GM19193 (cell line): ENCODE data around the gene ZNF775.
A peak's percentile ranks its signal among the peaks of the same experiment; 100 is the strongest.

Experiments
- POLR2A ChIP-seq: IDR thresholded peaks from 4 replicates; pipeline ENCODE4 v1.6.1; 2011; ENCODE audit not compliant: insufficient read depth, insufficient read length; ENCODE audit errors: extremely low read depth

Gene ZNF775

DNA sequence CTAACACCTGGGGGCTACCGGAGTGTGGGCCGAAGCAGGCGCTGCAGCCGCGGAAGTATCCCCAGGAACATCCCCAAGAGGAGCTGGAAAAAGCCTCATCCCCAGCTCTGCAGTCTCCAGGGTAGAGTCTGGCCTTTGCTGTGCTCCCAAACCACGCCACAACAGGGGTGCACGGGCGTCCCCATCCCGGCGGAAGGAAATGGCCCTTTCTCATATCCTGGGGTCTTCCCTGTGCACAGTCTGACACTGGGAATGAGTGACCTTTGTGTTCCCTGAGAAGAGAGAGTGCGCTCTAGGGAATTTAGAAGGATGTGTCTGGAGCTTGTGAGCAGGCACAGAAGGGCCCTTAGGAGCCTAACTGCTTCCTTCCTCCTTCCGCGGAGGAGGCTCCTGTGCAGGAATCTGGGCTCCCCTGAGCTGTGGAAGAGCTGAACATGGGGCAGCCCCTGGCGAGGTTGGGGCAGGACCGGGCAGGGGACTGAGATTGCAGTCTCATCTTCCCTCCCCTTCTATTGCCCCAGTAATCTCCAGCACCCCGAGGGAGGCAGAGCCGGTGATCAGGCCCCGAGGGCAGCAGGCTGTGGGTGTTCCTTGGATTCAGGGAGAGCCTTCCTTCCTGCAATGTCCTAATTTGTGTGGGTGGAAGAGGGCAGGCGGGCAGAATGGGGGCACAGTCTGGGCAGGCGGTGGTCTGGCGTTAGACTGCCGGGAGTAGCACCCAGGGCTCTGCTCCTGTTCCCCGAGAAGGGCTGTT, 9.2 kb upstream of the ZNF775 start:
- no peak for TF ChIP-seq POLR2A

DNA sequence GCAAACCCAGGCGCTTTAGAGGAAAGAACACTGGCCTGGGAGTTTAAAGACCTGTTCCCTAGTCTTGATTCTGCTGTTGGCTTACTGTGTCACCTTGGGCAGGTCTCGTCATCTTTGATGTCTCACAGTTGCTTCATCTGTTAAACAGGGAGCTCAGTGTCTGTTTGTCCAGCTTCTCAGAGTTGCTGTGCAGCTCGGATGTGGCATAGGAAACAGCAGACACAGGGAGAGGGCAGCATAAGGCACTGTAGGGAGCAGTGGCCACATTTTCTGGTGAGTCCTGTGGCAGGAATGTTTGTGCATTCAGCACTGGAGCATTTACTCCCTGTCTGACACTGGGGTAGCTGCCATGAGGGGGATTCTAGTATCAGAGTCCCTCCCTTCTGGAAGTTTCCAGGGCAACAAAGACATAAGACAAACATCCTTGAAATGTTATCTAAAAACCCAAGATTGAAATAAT, 8.5 kb upstream of the ZNF775 start:
- no peak for TF ChIP-seq POLR2A

DNA sequence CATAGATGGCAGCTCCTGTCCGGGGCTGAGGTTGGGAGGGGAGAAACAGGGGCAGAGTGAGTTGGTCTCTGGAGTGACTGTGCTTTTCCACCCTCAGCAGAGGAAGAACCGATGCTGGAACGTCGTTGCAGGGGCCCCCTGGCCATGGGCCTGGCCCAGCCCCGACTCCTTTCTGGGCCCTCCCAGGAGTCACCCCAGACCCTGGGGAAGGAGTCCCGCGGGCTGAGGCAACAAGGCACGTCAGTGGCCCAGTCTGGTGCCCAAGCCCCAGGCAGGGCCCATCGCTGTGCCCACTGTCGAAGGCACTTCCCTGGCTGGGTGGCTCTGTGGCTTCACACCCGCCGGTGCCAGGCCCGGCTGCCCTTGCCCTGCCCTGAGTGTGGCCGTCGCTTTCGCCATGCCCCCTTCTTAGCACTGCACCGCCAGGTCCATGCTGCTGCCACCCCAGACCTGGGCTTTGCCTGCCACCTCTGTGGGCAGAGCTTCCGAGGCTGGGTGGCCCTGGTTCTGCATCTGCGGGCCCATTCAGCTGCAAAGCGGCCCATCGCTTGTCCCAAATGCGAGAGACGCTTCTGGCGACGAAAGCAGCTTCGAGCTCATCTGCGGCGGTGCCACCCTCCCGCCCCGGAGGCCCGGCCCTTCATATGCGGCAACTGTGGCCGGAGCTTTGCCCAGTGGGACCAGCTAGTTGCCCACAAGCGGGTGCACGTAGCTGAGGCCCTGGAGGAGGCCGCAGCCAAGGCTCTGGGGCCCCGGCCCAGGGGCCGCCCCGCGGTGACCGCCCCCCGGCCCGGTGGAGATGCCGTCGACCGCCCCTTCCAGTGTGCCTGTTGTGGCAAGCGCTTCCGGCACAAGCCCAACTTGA, 7.8 kb upstream of the ZNF775 start:
- TF ChIP-seq POLR2A, result no peak

DNA sequence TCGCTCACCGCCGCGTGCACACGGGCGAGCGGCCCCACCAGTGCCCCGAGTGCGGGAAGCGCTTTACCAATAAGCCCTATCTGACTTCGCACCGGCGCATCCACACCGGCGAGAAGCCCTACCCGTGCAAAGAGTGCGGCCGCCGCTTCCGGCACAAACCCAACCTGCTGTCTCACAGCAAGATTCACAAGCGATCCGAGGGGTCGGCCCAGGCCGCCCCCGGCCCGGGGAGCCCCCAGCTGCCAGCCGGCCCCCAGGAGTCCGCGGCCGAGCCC, 7.2 kb upstream of the ZNF775 start:
- TF ChIP-seq POLR2A, result no peak

DNA sequence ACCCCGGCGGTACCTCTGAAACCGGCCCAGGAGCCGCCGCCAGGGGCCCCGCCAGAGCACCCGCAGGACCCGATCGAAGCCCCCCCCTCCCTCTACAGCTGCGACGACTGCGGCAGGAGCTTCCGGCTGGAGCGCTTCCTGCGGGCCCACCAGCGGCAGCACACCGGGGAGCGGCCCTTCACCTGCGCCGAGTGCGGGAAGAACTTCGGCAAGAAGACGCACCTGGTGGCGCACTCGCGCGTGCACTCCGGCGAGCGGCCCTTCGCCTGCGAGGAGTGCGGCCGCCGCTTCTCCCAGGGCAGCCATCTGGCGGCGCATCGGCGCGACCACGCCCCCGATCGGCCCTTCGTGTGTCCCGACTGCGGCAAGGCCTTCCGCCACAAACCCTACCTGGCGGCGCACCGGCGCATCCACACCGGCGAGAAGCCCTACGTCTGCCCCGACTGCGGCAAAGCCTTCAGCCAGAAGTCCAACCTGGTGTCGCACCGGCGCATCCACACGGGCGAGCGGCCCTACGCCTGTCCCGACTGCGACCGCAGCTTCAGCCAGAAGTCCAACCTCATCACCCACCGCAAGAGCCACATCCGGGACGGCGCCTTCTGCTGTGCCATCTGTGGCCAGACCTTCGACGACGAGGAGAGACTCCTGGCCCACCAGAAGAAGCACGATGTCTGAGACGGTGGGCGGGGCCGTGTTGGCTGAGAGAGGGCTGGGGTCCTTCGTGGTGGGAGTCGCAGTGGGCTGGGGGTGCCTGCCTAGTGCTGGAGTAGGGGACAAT, 6.7 kb upstream of the ZNF775 start:
- no peak for TF ChIP-seq POLR2A

DNA sequence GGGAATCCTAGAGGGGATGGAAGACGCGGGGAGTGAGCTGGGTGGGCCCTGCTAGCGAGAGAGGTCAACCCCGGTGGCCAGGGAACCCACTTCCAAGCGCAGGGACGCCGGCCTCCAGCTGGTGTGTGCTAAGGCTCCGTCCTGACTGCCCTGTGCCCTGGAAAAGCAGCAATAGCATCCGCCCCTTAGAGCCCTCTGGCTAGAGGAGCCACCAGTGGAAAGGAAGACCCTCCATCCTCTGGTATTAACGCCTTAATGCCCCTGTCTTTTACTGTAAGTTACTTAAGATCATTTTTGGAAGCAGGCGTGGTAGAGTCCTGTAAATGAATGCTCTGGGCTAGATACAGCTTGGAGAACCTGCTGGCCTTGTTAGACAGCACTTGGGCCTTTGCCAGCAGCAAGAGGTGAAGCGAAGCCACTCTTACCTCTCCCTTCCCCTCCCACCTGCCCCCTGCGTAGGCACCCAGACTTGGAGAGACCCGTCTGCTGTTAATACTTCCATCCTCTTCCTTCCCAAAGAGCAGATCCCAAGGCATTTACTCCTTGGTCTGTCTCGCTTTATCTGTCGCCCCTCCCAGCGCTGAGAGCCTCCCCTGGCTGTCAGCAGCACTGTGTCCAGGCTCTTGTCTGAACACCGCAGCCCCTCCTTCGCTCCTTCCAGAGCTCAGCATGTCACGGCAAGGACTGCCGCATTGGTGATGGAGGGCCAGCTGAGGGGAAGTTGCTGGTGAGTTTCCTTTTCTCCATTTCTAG, 5.9 kb upstream of the ZNF775 start:
- no peak for TF ChIP-seq POLR2A

DNA sequence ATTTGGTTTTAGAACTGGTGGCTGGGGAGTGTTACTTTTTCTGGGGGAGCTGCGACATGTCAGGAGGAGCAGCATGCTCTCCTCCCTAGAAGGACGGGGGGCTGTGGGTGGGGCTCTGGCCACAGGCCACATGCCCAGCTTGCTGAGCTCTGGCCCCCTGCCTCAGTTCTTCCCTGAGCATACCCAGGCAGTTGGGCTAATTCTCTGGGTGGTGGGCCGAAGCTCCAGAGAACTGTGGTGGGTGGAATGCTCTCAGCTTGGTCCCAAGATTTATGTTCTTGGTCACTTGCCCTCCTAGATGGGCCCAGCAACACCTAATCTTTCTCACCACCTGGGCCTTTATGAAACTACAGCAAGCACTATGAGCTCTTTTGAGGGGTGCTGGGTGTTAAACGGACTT, 5.1 kb upstream of the ZNF775 start:
- no peak for TF ChIP-seq POLR2A

DNA sequence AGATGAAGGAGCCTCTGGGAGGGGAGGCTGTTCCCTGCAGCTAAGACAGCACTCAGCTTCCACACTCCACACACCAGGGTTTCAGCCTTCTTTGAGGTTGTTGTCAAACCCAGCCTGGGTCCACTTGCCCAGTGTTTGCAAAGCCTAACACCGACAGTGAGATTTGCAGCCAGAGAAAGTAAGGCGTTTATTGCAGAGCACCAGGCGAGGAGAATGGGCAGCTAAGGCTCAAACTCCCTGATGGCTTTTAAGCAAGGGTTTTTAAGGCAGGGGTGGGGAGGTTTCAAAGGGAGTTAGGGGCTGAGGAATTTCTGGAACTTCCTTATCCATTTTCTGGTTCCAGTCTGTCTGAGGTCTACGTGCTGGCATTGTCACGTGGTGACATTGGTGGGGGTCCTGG, 4.7 kb upstream of the ZNF775 start:
- no peak for TF ChIP-seq POLR2A

DNA sequence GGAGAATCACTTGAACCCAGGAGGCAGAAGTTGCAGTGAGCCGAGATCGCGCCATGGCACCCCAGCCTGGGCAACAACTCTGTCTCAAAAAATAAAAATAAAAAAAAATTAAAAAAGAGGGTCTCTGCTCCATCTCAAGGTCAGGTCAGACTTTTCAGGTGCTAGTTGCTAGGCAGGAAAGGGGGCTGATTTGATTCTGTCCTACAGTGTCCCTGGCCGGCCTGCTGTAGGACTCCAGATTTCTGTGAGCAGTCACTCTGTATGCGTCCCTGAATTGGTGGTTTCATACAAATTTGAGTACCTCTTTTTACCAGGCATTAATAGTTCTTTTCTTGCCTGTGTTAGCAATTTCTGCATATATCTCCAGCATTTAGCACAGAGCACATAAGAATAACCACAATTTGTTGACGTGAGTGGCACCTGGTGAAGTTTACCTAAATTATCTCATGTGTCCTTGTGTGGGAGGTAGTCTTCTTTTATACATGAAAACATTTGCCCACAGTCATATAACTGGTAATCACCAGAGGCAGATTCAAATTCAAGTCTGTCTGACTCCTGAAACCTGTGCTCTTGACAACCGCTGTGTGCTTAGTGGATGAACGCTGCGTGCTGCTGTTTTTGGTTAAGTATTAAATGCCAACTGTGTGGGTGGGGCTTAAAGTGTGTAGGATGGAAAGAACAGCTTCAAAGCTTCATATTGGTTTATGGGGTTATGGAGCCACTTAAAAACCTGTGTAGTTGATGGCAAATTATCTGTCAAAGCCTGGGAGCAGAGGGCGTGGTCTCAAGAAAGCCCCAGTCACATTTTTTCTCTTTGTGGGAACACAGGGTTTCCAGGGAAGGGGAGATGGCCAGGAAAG, 3.2 kb upstream of the ZNF775 start:
- no peak for TF ChIP-seq POLR2A

DNA sequence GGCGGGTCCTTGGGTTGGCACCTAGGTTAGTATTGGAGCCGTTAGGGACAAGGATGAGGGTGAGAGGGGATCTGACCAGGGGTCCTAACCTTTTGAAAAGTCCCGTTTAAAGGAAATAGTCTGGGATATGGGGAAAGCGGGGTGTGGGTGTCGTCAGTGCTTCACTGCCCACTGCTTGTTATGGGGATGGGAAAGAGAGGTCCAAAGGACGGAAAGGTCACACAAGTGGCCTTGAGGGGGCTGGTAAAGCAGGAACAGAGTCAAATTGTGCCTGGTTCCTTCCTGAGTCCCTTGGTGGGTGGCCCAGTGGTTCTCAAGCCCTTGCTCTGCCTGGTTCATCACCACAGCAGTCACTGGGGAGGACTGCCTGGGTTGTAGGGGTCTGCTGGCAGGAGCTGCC, 2.6 kb upstream of the ZNF775 start:
- TF ChIP-seq POLR2A, result no peak

DNA sequence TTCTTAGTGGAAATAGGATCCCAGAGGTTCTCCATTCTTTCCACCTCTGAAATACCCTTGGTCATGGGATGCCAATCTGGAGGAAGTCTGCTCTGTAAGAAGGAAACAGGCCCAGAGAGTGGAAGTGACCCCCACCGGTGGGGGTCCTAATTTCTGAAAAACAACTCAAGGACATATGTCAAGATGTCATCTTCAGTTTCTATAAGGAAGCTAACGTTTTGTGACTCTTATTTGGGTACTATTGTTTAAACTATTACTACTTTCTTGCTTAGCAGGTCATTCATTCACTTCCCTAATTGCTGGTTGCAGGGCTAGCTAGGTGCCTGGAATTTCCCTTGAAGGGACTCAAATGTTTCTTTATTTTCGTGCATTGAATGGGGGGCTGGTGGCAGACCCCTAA, 1.9 kb upstream of the ZNF775 start:
- no peak for TF ChIP-seq POLR2A

DNA sequence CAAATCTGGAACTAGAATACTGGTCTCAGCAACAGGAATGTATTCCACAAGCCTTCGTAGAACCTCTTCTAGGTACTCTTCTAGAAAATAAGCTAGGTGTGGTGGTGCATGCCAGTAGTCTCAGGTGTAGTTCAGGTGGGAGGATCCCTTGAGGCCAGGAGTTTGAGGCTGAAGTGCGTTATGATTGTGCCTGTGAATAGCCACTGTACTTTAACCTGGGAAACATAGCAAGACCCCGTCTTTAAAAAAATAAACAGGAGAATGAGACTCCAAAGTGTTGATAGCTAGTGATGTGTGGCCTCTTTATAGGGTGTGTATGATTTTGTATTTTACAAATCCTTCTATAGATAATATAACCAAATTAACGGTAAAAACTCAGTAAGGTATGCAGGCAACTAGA, 1.5 kb upstream of the ZNF775 start:
- TF ChIP-seq POLR2A, result no peak

DNA sequence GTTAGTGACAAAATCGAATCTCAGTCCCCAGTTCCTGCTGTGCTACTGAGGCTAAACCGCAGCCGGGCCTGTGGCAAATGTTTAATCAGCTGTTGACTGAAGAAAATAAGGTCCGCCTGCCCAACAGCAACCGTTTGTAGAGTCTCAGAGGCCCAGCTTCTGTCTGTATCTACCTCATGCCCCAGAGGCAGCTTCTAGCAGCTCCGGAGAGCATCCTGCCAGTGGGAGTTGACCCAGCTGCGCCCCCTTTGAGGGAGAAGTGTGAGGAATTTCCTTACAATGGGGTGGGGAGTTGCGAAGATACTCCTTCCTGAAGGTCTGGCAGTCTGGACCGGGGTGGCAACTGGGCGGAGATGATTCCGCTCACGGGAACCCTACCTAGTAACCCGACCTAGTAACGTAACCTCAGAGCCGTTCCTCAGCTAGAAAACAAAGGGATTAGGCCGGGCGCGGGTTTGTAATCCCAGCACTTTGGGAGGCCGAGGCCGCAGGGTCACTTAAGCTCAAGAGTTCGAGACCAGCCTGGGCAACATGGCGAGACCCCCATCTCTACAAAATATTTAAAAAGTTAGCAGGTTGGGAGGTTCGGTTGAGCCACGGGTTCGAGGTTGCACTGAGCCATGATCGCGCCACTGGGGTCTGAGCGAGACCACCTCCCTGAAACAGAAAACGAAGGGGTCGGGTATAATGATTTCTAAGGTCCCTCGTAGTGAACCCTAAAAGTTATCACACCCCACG, 846 bp upstream of the ZNF775 start:
- peak; percentile 78 for TF ChIP-seq POLR2A
